Amniotic epithelial cell (primary cell): ENCODE data around the gene FARSB.

ENCODE experiments used
- DNase-seq: peaks from one replicate; pipeline ENCODE4 v3.0.0-alpha.2; 2010; ENCODE audit warnings: low read depth

FARSB gene

GRCh38 chr2:222548992-222549391 is 106.9 kb downstream of the FARSB start:
- DNase-seq: no peak

GRCh38 chr2:222547083-222547482 is 108.8 kb downstream of the FARSB start:
- DNase-seq: no peak

GRCh38 chr2:222545823-222546795 is 109.8 kb downstream of the FARSB start:
- DNase-seq: peak; percentile 1

- DNase-seq: no peak
These were observed 111.2 kb downstream of the FARSB start for GRCh38 chr2:222544661-222545060.

- no peak for DNase-seq
These were observed 117.4 kb downstream of the FARSB start for GRCh38 chr2:222538535-222538934.

- DNase-seq: no peak
These were observed 120.4 kb downstream of the FARSB start for GRCh38 chr2:222535477-222535876.

GRCh38 chr2:222532315-222532714 is 123.6 kb downstream of the FARSB start:
- DNase-seq: no peak

- DNase-seq: no peak
These were observed 129.2 kb downstream of the FARSB start for GRCh38 chr2:222526480-222527277.

- no peak for DNase-seq
These were observed 130.1 kb downstream of the FARSB start for GRCh38 chr2:222525811-222526210.

GRCh38 chr2:222523783-222524544 is 131.9 kb downstream of the FARSB start:
- peak; percentile 33 for DNase-seq

- no peak for DNase-seq
These were observed 133.8 kb downstream of the FARSB start for GRCh38 chr2:222522082-222522481.

- no peak for DNase-seq
These were observed 134.8 kb downstream of the FARSB start for GRCh38 chr2:222521099-222521498.
